MM.1S (cell line): Measurements from ENCODE around the gene MBD3L2.
A peak's percentile ranks its signal among the peaks of the same experiment; 100 is the strongest.

ENCODE experiments used
- DNase-seq: peaks from one replicate; pipeline ENCODE4 v3.0.0-alpha.2; 2015
- H2AFZ ChIP-seq: fragments of 300-600 bp; sonication (generic); 2 replicates; pipeline ENCODE4 v1.6.0; 2016; ENCODE audit warnings: antibody characterized with exemption, low read length
- H3F3A ChIP-seq: fragments of 300-600 bp; sonication (generic); 2 replicates; pipeline ENCODE4 v1.6.1; 2016; ENCODE audit warnings: mild to moderate bottlenecking, antibody characterized with exemption, low read length, moderate library complexity, mixed read lengths; ENCODE audit not compliant: insufficient read depth
- H3K27ac ChIP-seq: fragments of 300-600 bp; sonication (generic); 2 replicates; pipeline ENCODE4 v1.5.1; 2016; ENCODE audit warnings: mild to moderate bottlenecking, low read length
- H3K27me3 ChIP-seq: fragments of 300-600 bp; sonication (generic); replicated peaks from 2 replicates; pipeline ENCODE4 v1.6.0; 2016; ENCODE audit warnings: low read length; ENCODE audit not compliant: insufficient read depth
- H3K36me3 ChIP-seq: fragments of 300-600 bp; sonication (generic); replicated peaks from 2 replicates; pipeline ENCODE4 v1.6.1; 2016; ENCODE audit warnings: mild to moderate bottlenecking, low read length, mixed read lengths; ENCODE audit not compliant: insufficient read depth
- H3K4me1 ChIP-seq: fragments of 300-600 bp; sonication (generic); 2 replicates; pipeline ENCODE4 v1.6.1; 2016; ENCODE audit warnings: low read length, mixed read lengths
- H3K4me2 ChIP-seq: fragments of 300-600 bp; sonication (generic); 2 replicates; pipeline ENCODE4 v1.6.0; 2016; ENCODE audit warnings: low read depth, low read length
- H3K4me3 ChIP-seq: fragments of 300-600 bp; sonication (generic); 2 replicates; pipeline ENCODE4 v1.5.1; 2016; ENCODE audit warnings: low read length, mixed read lengths
- H3K79me2 ChIP-seq: fragments of 300-600 bp; sonication (generic); 2 replicates; pipeline ENCODE4 v1.6.1; 2016; ENCODE audit warnings: mixed run types, low read length, mixed read lengths
- H3K9ac ChIP-seq: fragments of 300-600 bp; sonication (generic); 2 replicates; pipeline ENCODE4 v1.6.1; 2016; ENCODE audit warnings: low read length, mixed read lengths
- H3K9me2 ChIP-seq: fragments of 300-600 bp; sonication (generic); replicated peaks from 2 replicates; pipeline ENCODE4 v1.6.1; 2016; ENCODE audit warnings: mild to moderate bottlenecking, low read length, mixed read lengths; ENCODE audit not compliant: insufficient read depth
- H3K9me3 ChIP-seq: fragments of 300-600 bp; sonication (generic); replicated peaks from 2 replicates; pipeline ENCODE4 v1.6.1; 2016; ENCODE audit warnings: mild to moderate bottlenecking, low read length, mixed read lengths; ENCODE audit not compliant: insufficient read depth
- H4K20me1 ChIP-seq: fragments of 300-600 bp; sonication (generic); 2 replicates; pipeline ENCODE4 v1.6.1; 2016; ENCODE audit warnings: mild to moderate bottlenecking, low read length, moderate library complexity, mixed read lengths; ENCODE audit not compliant: insufficient read depth
- EZH2 ChIP-seq: fragments of 300-600 bp; sonication (generic); optimal IDR thresholded peaks from 2 replicates; pipeline ENCODE3; 2017; ENCODE audit warnings: low read depth, mild to moderate bottlenecking, antibody characterized with exemption, low read length, mixed read lengths
- EZH2phosphoT487 ChIP-seq: fragments of 300-600 bp; sonication (generic); IDR thresholded peaks from 2 replicates; pipeline ENCODE4 v1.6.1; 2018; ENCODE audit warnings: antibody characterized with exemption, low read length
- TF ChIP-seq, protein P1 (sequence below): fragments of 300-600 bp; sonication (generic); IDR thresholded peaks from 2 replicates; pipeline ENCODE4 v1.5.1; 2016; ENCODE audit warnings: antibody characterized with exemption, low read length, mixed read lengths

MBD3L2 gene

DNA sequence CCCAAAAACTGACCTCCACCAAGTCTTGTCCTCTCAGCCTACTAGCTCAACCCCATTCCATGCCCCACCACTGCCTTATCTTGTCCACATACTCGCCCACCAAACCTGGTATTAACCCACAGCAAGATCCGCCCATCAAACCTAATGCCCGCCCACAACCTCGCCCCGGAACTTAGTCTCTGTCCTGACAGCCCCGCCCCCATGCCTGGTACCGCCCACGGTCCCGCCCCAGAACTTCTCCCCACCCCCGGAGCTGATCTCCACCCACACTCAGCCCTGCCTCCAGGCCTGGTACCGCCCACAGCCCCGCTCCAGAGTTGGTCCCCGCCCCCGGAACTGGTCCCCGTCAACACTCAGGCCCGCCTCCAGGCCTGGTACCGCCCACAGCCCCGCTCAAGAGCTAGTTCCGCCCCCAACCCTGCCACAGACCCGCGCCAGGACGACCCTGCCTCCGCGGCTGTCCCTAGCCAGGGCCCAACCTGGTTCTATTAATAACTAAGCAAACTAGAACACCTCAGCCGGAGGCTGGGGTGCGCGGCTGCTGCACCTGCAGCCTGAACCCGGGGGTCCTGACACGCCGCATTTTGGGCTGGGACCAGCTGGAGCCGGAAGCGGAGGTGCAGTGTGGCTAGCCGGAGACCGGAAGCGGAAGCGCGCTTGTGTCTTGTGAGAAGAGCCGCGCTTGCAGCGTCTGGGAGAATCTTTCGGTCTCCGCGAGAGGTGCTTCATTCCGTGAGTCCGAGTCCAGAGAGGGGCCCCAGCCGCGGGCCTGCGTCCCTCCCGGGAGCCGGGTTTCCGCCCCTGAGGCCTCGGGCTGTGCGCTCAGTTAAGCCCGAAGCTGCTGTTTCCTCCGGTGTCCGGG, 20.2 kb downstream of the MBD3L2 start, which contains the start of gene ZNF557:
Gene ZNF557 (plus strand): TSS at position 662 of the 862 bp plus-strand sequence. CDS start 5,372 bp downstream, outside the sequence.
- H3K79me2 ChIP-seq: peaks cover 20% of the 10 kb centered on the region
- peaks cover 6% of the 10 kb centered on the region; the same call in 1 of the 2 replicates for H3K27me3 ChIP-seq
- H2AFZ ChIP-seq: peak within 1 kb of the TSS; percentile 76
- H3K9me3 ChIP-seq: no peaks in the 10 kb centered on the region
- 0 out of 2 replicates have a peak, but pooled peaks cover 6% of the 10 kb centered on the region for H3F3A ChIP-seq
- peak within 1 kb of the TSS; percentile 71 for H3K9ac ChIP-seq
- no peaks in the 10 kb centered on the region for H3K9me2 ChIP-seq
- H3K4me3 ChIP-seq: peak within 1 kb of the TSS; percentile 83
- peak within 1 kb of the TSS; percentile 74 for H3K27ac ChIP-seq
- H4K20me1 ChIP-seq: no peaks in the 10 kb centered on the region
- peaks cover 4% of the 10 kb centered on the region; the same call in 1 of the 2 replicates for H3K4me1 ChIP-seq
- TF ChIP-seq EZH2phosphoT487: no peak
- no peak for TF ChIP-seq EZH2
- TF ChIP-seq, protein P1, sequence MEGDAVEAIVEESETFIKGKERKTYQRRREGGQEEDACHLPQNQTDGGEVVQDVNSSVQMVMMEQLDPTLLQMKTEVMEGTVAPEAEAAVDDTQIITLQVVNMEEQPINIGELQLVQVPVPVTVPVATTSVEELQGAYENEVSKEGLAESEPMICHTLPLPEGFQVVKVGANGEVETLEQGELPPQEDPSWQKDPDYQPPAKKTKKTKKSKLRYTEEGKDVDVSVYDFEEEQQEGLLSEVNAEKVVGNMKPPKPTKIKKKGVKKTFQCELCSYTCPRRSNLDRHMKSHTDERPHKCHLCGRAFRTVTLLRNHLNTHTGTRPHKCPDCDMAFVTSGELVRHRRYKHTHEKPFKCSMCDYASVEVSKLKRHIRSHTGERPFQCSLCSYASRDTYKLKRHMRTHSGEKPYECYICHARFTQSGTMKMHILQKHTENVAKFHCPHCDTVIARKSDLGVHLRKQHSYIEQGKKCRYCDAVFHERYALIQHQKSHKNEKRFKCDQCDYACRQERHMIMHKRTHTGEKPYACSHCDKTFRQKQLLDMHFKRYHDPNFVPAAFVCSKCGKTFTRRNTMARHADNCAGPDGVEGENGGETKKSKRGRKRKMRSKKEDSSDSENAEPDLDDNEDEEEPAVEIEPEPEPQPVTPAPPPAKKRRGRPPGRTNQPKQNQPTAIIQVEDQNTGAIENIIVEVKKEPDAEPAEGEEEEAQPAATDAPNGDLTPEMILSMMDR: no peak
- peak within 1 kb of the TSS; percentile 62 for H3K4me2 ChIP-seq
- peak; percentile 99 for DNase-seq
- peaks cover 15% of the 10 kb centered on the region for H3K36me3 ChIP-seq

DNA sequence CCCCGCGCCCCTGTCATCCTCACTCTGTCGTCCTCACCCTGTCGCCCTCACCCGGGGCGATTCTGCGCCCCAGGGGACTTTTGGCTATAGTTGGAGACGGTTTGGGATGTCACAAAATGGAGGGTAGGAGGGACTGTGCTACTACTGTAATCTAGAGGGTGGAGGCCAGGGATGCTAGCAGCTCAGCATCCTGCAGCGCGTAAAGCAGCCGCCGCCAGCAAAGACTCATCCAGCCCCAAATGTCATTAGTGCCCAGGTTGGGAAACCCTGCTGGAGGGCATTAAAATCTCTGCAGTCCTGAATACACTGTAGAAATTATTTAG, 20.7 kb downstream of the MBD3L2 start:
- DNase-seq: no peak
- peaks cover 20% of the 10 kb centered on the region for H3K79me2 ChIP-seq
- H4K20me1 ChIP-seq: no peaks in the 10 kb centered on the region
- H3K9me3 ChIP-seq: no peaks in the 10 kb centered on the region
- 0 out of 2 replicates have a peak, but pooled peaks cover 6% of the 10 kb centered on the region for H3F3A ChIP-seq
- H3K27me3 ChIP-seq: peaks cover 3% of the 10 kb centered on the region; the same call in 1 of the 2 replicates
- H3K36me3 ChIP-seq: peaks cover 20% of the 10 kb centered on the region
- peak overlapping the region; percentile 76 for H2AFZ ChIP-seq
- no peaks in the 10 kb centered on the region for H3K9me2 ChIP-seq
- peak overlapping the region; percentile 83 for H3K4me3 ChIP-seq
- peak overlapping the region; percentile 62 for H3K4me2 ChIP-seq
- H3K27ac ChIP-seq: peak overlapping the region; percentile 74; the same call in 1 of the 2 replicates
- TF ChIP-seq EZH2phosphoT487 (no peak), EZH2 (no peak)
- TF ChIP-seq, protein P1: no peak
- peaks cover 4% of the 10 kb centered on the region; the same call in 1 of the 2 replicates for H3K4me1 ChIP-seq
- peak overlapping the region; percentile 71 for H3K9ac ChIP-seq

DNA sequence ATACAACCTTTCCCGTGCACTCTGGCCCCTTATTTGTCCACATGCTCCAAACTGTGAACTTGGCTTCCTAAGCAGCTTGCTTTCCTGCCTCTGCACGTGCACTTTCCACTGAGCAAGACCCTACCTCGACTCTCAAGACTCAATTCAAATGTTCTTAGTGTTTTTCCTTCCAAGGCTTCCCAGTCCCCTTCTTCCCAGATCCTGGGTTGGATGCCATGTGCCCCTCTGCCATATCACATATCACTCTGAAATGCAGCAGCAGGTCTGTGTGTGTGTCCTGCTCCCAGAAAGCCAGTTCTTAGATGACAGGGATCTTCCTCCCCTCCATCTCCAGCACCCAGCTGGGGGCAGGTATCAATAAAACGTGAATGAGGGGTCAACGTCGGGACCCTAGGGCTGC, 23.4 kb downstream of the MBD3L2 start:
- Histone ChIP-seq H3K4me1 (peaks cover 4% of the 10 kb centered on the region; the same call in 1 of the 2 replicates), H3K9me2 (no peaks in the 10 kb centered on the region), H2AFZ (no peak overlapping the region), H3K4me3 (no peak overlapping the region), H3K36me3 (peaks cover 42% of the 10 kb centered on the region), H3K27me3 (no peaks in the 10 kb centered on the region), H3K9me3 (no peaks in the 10 kb centered on the region), H4K20me1 (no peaks in the 10 kb centered on the region), H3K9ac (no peak overlapping the region), H3K79me2 (peaks cover 20% of the 10 kb centered on the region), H3K27ac (no peak overlapping the region), H3F3A (0 out of 2 replicates have a peak, but pooled peaks cover 6% of the 10 kb centered on the region), H3K4me2 (no peak overlapping the region)
- no peak for DNase-seq
- TF ChIP-seq, protein P1: no peak
- TF ChIP-seq EZH2phosphoT487 (no peak), EZH2 (no peak)
